ENCODE data around the gene ANKRD60. TPM values are rescaled to one million over a fixed set of nuclear protein-coding genes. Genes with fewer than 3 reads are reported as not detected.

ANKRD60 gene
- total RNA-seq, 1 donor from 2014 or later = not detected

DNA sequence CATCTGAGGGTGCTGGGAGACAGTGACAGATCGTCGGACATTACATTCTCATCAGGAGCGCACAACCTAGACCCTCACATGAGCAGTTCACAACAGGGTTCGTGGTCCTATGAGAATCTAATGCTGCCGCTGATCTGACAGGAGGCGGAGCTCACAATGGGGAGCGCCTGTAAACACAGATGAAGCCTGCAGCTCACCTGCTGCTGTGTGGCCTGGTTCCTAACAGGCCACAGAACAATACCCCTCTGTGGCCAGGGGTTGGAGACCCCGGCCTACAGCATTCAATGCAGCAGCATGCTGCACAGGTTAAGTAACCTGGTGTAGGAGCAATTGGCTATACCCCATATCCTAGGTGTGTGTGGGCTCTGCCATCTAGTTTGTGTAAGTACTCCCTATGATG lies 19.5 kb downstream of the ANKRD60 start:
- no peak for DNase-seq
- Histone ChIP-seq H3K27ac (replicated peaks) (no peak overlapping the region), H3K36me3 (no peaks in the 10 kb centered on the region), H3K4me1 (no peaks in the 10 kb centered on the region), H3K27me3 (ENCODE audit: low read depth) (peaks cover 42% of the 10 kb centered on the region), H3K9me3 (replicated peaks) (no peaks in the 10 kb centered on the region), H3K4me3 (no peak overlapping the region)
- intact Hi-C loops (cut with micrococcal nuclease) = no loop called here
- TF ChIP-seq, protein P1, sequence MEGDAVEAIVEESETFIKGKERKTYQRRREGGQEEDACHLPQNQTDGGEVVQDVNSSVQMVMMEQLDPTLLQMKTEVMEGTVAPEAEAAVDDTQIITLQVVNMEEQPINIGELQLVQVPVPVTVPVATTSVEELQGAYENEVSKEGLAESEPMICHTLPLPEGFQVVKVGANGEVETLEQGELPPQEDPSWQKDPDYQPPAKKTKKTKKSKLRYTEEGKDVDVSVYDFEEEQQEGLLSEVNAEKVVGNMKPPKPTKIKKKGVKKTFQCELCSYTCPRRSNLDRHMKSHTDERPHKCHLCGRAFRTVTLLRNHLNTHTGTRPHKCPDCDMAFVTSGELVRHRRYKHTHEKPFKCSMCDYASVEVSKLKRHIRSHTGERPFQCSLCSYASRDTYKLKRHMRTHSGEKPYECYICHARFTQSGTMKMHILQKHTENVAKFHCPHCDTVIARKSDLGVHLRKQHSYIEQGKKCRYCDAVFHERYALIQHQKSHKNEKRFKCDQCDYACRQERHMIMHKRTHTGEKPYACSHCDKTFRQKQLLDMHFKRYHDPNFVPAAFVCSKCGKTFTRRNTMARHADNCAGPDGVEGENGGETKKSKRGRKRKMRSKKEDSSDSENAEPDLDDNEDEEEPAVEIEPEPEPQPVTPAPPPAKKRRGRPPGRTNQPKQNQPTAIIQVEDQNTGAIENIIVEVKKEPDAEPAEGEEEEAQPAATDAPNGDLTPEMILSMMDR (IDR thresholded peaks at IDR 0.05; ENCODE audit: borderline replicate concordance) = no peak

DNA sequence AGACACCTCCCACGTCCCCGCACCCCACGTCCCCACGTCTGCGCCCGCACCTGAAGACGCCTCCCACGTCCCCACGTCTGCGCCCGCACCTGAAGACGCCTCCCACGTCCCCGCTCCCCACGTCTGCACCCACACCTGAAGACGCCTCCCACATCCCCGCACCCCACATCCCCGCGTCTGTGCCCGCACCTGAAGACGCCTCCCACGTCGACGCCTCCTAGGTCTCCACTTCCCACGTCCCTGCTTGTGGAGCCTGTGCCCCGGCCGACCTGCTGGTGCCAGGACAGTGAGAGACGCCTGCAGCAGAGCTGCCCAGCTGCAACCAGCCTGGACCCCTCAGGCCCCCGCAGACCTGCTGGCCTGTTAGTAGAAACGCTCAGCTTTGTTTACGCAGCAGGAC lies 22.6 kb downstream of the ANKRD60 start:
- Histone ChIP-seq H3K27ac (replicated peaks) (no peak overlapping the region), H3K36me3 (no peaks in the 10 kb centered on the region), H3K4me3 (no peak overlapping the region), H3K27me3 (ENCODE audit: low read depth) (peaks cover 29% of the 10 kb centered on the region), H3K4me1 (no peaks in the 10 kb centered on the region), H3K9me3 (replicated peaks) (no peaks in the 10 kb centered on the region)
- intact Hi-C loops (cut with micrococcal nuclease) = no loop called here
- TF ChIP-seq, protein P1 (IDR thresholded peaks at IDR 0.05; ENCODE audit: borderline replicate concordance) = no peak
- no peak for DNase-seq

DNA sequence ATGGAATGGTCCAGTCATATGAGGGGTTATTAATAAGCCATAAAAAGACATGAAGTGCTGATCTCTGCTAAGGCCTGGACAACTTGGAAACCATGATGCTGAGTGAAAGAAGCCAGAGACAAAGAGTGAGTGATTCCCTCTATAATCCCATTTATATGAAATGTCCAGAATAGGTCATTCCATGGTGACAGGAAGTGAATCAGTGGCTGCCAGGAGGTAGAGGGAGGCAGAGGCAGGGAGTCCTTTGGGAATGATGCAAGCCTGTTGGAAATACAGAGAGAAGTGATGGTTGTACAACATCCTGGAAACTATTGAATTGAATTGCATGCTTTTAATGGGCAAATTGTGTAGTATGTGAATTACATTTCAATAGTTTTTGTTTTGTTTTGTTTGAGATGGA lies 26.4 kb downstream of the ANKRD60 start:
- H3K4me1 ChIP-seq = no peaks in the 10 kb centered on the region
- no peak overlapping the region for H3K4me3 ChIP-seq
- no peak overlapping the region for H3K27ac ChIP-seq (replicated peaks)
- no peak for DNase-seq
- H3K9me3 ChIP-seq (replicated peaks) = no peaks in the 10 kb centered on the region
- intact Hi-C loops (cut with micrococcal nuclease) = no loop called here
- no peaks in the 10 kb centered on the region for H3K36me3 ChIP-seq
- peaks cover 30% of the 10 kb centered on the region for H3K27me3 ChIP-seq (ENCODE audit: low read depth)
- TF ChIP-seq, protein P1 (IDR thresholded peaks at IDR 0.05; ENCODE audit: borderline replicate concordance) = no peak

- Histone ChIP-seq H3K4me1 (no peaks in the 10 kb centered on the region), H3K36me3 (no peaks in the 10 kb centered on the region), H3K4me3 (no peak overlapping the region), H3K9me3 (replicated peaks) (no peaks in the 10 kb centered on the region), H3K27ac (replicated peaks) (no peak overlapping the region), H3K27me3 (ENCODE audit: low read depth) (peaks cover 32% of the 10 kb centered on the region)
- TF ChIP-seq, protein P1 (IDR thresholded peaks at IDR 0.05; ENCODE audit: borderline replicate concordance) = no peak
- no peak for DNase-seq
- intact Hi-C loops (cut with micrococcal nuclease) = no loop called here
Observed at GRCh38 chr20:58201616-58202015, 26.8 kb downstream of the ANKRD60 start.

DNA sequence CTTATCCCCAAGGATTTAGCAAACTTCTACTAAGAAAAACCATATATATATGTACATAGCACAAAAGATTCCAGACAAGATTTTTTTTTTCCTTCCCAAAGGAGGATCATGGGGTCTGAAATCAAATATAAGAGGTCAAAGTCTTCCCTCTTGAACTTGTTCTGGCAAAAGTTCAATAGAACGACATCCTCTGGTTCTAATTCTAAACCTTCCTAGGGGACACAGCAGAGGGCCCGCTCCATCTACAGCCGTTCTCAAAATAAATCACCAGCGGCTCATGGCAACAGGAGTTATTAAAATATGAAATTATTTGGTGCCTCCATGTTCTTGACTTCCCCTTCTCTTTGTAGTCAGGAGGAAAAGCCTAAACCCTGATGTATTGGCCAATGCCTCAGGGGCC lies 29.0 kb downstream of the ANKRD60 start:
- H3K27ac ChIP-seq (replicated peaks) = peak overlapping the region; percentile 50
- H3K36me3 ChIP-seq = no peaks in the 10 kb centered on the region
- no peaks in the 10 kb centered on the region for H3K4me1 ChIP-seq
- TF ChIP-seq, protein P1 (IDR thresholded peaks at IDR 0.05; ENCODE audit: borderline replicate concordance) = no peak
- H3K27me3 ChIP-seq (ENCODE audit: low read depth) = peaks cover 26% of the 10 kb centered on the region
- DNase-seq = no peak
- intact Hi-C loops (cut with micrococcal nuclease) = no loop called here
- H3K9me3 ChIP-seq (replicated peaks) = peaks cover 4% of the 10 kb centered on the region
- H3K4me3 ChIP-seq = no peak overlapping the region

DNA sequence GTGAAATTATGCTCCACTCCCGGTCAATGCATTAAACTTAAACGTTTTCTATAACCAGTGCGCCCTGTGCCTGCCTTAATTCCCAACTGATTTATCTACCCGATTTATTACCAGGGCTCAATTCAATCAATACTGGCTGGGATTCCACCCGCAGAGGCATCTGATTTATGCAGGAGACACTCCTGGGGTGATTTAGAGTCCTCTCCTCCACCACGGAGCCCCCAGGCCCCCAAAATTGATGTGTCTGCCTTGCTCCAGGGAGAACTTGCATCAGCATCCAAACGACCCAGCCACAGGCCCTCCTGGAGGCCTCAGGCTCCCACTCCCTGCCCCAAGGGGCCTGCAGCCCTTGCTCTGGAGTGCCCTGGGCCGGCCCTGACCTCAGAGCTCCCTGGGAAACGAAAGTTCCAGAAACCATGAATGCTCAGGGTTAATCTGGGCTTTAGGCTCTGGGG lies 29.5 kb downstream of the ANKRD60 start:
- Histone ChIP-seq H3K4me1 (no peaks in the 10 kb centered on the region), H3K9me3 (replicated peaks) (peaks cover 4% of the 10 kb centered on the region), H3K36me3 (no peaks in the 10 kb centered on the region), H3K27me3 (ENCODE audit: low read depth) (peaks cover 20% of the 10 kb centered on the region), H3K4me3 (no peak overlapping the region), H3K27ac (replicated peaks) (no peak overlapping the region)
- TF ChIP-seq, protein P1 (IDR thresholded peaks at IDR 0.05; ENCODE audit: borderline replicate concordance) = no peak
- intact Hi-C loops (cut with micrococcal nuclease) = no loop called here
- no peak for DNase-seq

Data from left ventricle myocardium inferior (tissue), 1 donor.